Sigmoid colon (tissue), 7 donors: ENCODE data around the gene HOXA13. TPM values are rescaled to one million over a fixed set of nuclear protein-coding genes. Genes with fewer than 3 reads are reported as not detected.

Experiments used
- DNase-seq: peaks from one replicate; pipeline ENCODE4 v3.0.0-alpha.2; 2019
- H3K27ac ChIP-seq, 4 donors: fragments of 200-600 bp; sonication (generic); one replicate each; pipeline ENCODE4 v1.5.1; 2016 to 2019; ENCODE audit warnings: mild to moderate bottlenecking in 1 of 4
- H3K27me3 ChIP-seq, 3 donors: fragments of 200-600 bp; sonication (generic); one replicate each; pipeline ENCODE4 v1.5.1; 2019; ENCODE audit warnings: mild to moderate bottlenecking in 1 of 3
- H3K36me3 ChIP-seq, 4 donors: fragments of 200-600 bp; sonication (generic); one replicate each; pipeline ENCODE4 v1.5.1; 2016 to 2019
- H3K4me1 ChIP-seq, 4 donors: fragments of 200-600 bp; sonication (generic); one replicate each; pipeline ENCODE4 v1.5.1; 2017 to 2019
- H3K4me3 ChIP-seq, 4 donors: fragments of 200-600 bp; sonication (generic); one replicate each; pipeline ENCODE4 v1.5.1; 2017 to 2019; ENCODE audit warnings: mild to moderate bottlenecking in 2 of 4, moderate library complexity in 1 of 4
- H3K9me3 ChIP-seq, 4 donors: fragments of 200-600 bp in 3 of 4; sonication (generic) in 3 of 4; one replicate each; pipeline versions ENCODE4 v1.5.1 to v1.6.1; 2013 to 2019
- EP300 ChIP-seq, 4 donors: sonication (generic); formaldehyde crosslinking; IDR thresholded peaks; one replicate each; pipeline ENCODE4 v1.6.1; 2017; ENCODE audit warnings: antibody characterized with exemption in 4 of 4
- POLR2A ChIP-seq, 2 donors: fragments of 450-650 bp; IDR thresholded peaks; one replicate each; pipeline ENCODE4 v1.6.1; 2016; ENCODE audit warnings: antibody characterized with exemption in 2 of 2, mild to moderate bottlenecking in 2 of 2, moderate library complexity in 2 of 2
- POLR2AphosphoS5 ChIP-seq, 4 donors: sonication (generic); formaldehyde crosslinking; IDR thresholded peaks; one replicate each; pipeline ENCODE4 v1.6.1; 2017; ENCODE audit warnings: antibody characterized with exemption in 4 of 4
- WGBS, 2 donors: extraction: QIAGEN DNeasy Blood & Tissue Kit; methylation state at CpG; one replicate each; pipeline ENCODE4 v1.1.7; 2013; 5-methylcytosine and 5-hydroxymethylcytosine counted together
- intact Hi-C: fragments of 100-400 bp; cut with DNase I; formaldehyde crosslinking; loops from one replicate; pipeline ENCODE4 v1.15.1; 2023
- polyA plus RNA-seq, 3 donors: library from polyadenylated mRNA; stranded (reverse); fragments of 200-250 nt; gene quantifications; one replicate each; pipeline ENCODE4 v1.2.3, GENCODE V29; 2013
- total RNA-seq, 4 donors: library from RNA; depleted of rRNA; stranded (reverse); fragments of >200 nt; gene quantifications; one replicate each; pipeline ENCODE4 v1.1.0, GENCODE V29; 2016
- TF ChIP-seq, protein P1 (sequence below), 4 experiments: fragments of 450-650 bp in 3 of 4; fragments of 200-600 bp in 1 of 4; IDR thresholded peaks; one replicate each; pipeline ENCODE4 v1.5.1; 2016 to 2019; ENCODE audit warnings: antibody characterized with exemption in 4 of 4, mild to moderate bottlenecking in 3 of 4, moderate library complexity in 2 of 4
- donor health status: healthy with polysubstance abuse.
- donor health status: Bipolar disorder and iron deficiency.
- donor health status: healthy.

The HOXA13 gene
- total and polyA plus RNA-seq, 7 donors: 9.4 to 35.3 (median 20.8) TPM

- H3K4me1 ChIP-seq: peaks cover 0 to 66% (median 48%) of the 10 kb centered on the region in 4 donors
- intact Hi-C loops: no loop called here
- no peaks in the 10 kb centered on the region for H3K9me3 ChIP-seq
- H3K36me3 ChIP-seq: peaks cover 15 to 22% (median 17%) of the 10 kb centered on the region in 4 donors
- no peaks in the 10 kb centered on the region for H3K27me3 ChIP-seq
- WGBS, 2 donors: 3 to 9% methylated on average over 28 of the region's 28 CpGs
- peak overlapping the region; percentile 33 to 73 (median 66) for H3K4me3 ChIP-seq
- TF ChIP-seq EP300 (IDR thresholded peaks at IDR 0.05): no peak
- peak in 2 of 4 donors; percentile 8 to 17 for TF ChIP-seq POLR2AphosphoS5 (IDR thresholded peaks at IDR 0.05)
- TF ChIP-seq, protein P1, sequence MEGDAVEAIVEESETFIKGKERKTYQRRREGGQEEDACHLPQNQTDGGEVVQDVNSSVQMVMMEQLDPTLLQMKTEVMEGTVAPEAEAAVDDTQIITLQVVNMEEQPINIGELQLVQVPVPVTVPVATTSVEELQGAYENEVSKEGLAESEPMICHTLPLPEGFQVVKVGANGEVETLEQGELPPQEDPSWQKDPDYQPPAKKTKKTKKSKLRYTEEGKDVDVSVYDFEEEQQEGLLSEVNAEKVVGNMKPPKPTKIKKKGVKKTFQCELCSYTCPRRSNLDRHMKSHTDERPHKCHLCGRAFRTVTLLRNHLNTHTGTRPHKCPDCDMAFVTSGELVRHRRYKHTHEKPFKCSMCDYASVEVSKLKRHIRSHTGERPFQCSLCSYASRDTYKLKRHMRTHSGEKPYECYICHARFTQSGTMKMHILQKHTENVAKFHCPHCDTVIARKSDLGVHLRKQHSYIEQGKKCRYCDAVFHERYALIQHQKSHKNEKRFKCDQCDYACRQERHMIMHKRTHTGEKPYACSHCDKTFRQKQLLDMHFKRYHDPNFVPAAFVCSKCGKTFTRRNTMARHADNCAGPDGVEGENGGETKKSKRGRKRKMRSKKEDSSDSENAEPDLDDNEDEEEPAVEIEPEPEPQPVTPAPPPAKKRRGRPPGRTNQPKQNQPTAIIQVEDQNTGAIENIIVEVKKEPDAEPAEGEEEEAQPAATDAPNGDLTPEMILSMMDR (IDR thresholded peaks at IDR 0.05): no peak
- peak in 1 of 2 donors; percentile 61 for TF ChIP-seq POLR2A (IDR thresholded peaks at IDR 0.05)
- peak overlapping the region in 3 of 4 donors; percentile 91 to 96 (median 95) for H3K27ac ChIP-seq
- peak; percentile 75 for DNase-seq
Measured at GRCh38 chr7:27148031-27148755, 51.7 kb downstream of the HOXA13 start.

- Histone ChIP-seq H3K27me3 (no peaks in the 10 kb centered on the region), H3K4me1 (peaks cover 0 to 64% (median 43%) of the 10 kb centered on the region in 4 donors), H3K9me3 (no peaks in the 10 kb centered on the region), H3K27ac (peak within 1 kb of the TSS in 3 of 4 donors; percentile 91 to 96 (median 95)), H3K36me3 (peaks cover 15 to 22% (median 17%) of the 10 kb centered on the region in 4 donors), H3K4me3 (peak within 1 kb of the TSS; percentile 33 to 73 (median 66))
- intact Hi-C loops: no loop called here
- peak; percentile 89 for DNase-seq
- no peak for TF ChIP-seq POLR2AphosphoS5 (IDR thresholded peaks at IDR 0.05)
- TF ChIP-seq POLR2A (IDR thresholded peaks at IDR 0.05): no peak
- TF ChIP-seq, protein P1 (IDR thresholded peaks at IDR 0.05): no peak
- WGBS, 2 donors: 5 to 14% methylated on average over 63 of the region's 63 CpGs
Measured at GRCh38 chr7:27147199-27148030, 52.5 kb downstream of the HOXA13 start, which contains the start of gene HOXA6. TSS of gene HOXA6 (minus strand) at chr7:27147774. CDS start at chr7:27147749, 25 bp downstream.

- intact Hi-C loops: no loop called here
- peaks cover 15 to 27% (median 17%) of the 10 kb centered on the region in 4 donors for H3K36me3 ChIP-seq
- DNase-seq: peak; percentile 70
- no peaks in the 10 kb centered on the region for H3K27me3 ChIP-seq
- H3K9me3 ChIP-seq: no peaks in the 10 kb centered on the region
- H3K27ac ChIP-seq: peak overlapping the region in 3 of 4 donors; percentile 91 to 96 (median 95)
- TF ChIP-seq EP300 (IDR thresholded peaks at IDR 0.05): no peak
- no peak for TF ChIP-seq POLR2AphosphoS5 (IDR thresholded peaks at IDR 0.05)
- TF ChIP-seq, protein P1 (IDR thresholded peaks at IDR 0.05): no peak
- TF ChIP-seq POLR2A (IDR thresholded peaks at IDR 0.05): no peak
- H3K4me3 ChIP-seq: peak overlapping the region in 2 of 4 donors; percentile 64 to 67
- 24 to 61% methylated on average over 5 of the region's 5 CpGs for WGBS, 2 donors
- H3K4me1 ChIP-seq: peaks cover 0 to 61% (median 43%) of the 10 kb centered on the region in 4 donors
Measured at GRCh38 chr7:27146491-27147198, 53.2 kb downstream of the HOXA13 start.

- no peaks in the 10 kb centered on the region for H3K27me3 ChIP-seq
- TF ChIP-seq, protein P1 (IDR thresholded peaks at IDR 0.05): no peak
- TF ChIP-seq POLR2AphosphoS5 (IDR thresholded peaks at IDR 0.05): no peak
- no peak for TF ChIP-seq EP300 (IDR thresholded peaks at IDR 0.05)
- TF ChIP-seq POLR2A (IDR thresholded peaks at IDR 0.05): no peak
- no peak overlapping the region for H3K4me3 ChIP-seq
- no peak for DNase-seq
- peaks cover 0 to 56% (median 43%) of the 10 kb centered on the region in 4 donors for H3K4me1 ChIP-seq
- intact Hi-C loops: no loop called here
- peaks cover 15 to 34% (median 17%) of the 10 kb centered on the region in 4 donors for H3K36me3 ChIP-seq
- WGBS, 2 donors: 13 to 68% methylated on average over 11 of the region's 11 CpGs
- no peaks in the 10 kb centered on the region for H3K9me3 ChIP-seq
- peak overlapping the region in 3 of 4 donors; percentile 91 to 96 (median 95) for H3K27ac ChIP-seq
Measured at GRCh38 chr7:27145914-27146412, 53.9 kb downstream of the HOXA13 start.
